Stimulated activated CD8-positive, alpha-beta memory T cell treated with anti-CD3 and anti-CD28 coated beads, Interleukin-12 subunit alpha, Interleukin-12 subunit beta, amount 100 ng/mL, for 4 hours (primary cell): ENCODE measurements around the gene LIN54.
"Not testable (repeated sequence)": the region's sequence is repeated elsewhere in the genome, so short reads cannot be mapped to it uniquely, and the experiment has no call there.

Source experiments
- DNase-seq: peaks from one replicate; pipeline ENCODE4 v3.0.0-alpha.2; 2020; ENCODE audit warnings: low read depth

The LIN54 gene

DNA sequence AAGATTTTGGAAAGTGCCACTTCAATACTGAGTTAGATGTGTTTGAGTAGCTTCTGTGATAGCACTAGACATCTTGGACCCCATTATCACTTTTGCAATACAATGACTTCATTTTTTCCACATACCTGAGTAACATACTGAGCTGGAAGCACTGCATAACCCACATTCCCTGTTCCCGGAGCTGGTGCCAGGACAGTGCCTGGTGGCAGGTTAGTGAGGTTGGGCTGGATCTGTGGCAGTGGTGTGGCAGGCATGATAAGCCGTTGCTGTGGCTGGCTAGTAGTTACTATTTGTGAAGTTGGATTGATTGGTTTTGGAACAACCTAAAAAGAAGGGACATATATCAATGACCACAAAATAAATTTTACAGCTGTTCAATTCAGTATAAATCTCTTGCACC lies 71.2 kb downstream of the LIN54 start:
- DNase-seq, result no peak

GRCh38 chr4:82934441-82934840 lies 76.2 kb downstream of the LIN54 start:
- DNase-seq, result no peak

- no peak for DNase-seq
Observed at GRCh38 chr4:82930848-82931755, 79.5 kb downstream of the LIN54 start.

- no peak for DNase-seq
Observed at GRCh38 chr4:82921795-82922194, 88.8 kb downstream of the LIN54 start.

DNA sequence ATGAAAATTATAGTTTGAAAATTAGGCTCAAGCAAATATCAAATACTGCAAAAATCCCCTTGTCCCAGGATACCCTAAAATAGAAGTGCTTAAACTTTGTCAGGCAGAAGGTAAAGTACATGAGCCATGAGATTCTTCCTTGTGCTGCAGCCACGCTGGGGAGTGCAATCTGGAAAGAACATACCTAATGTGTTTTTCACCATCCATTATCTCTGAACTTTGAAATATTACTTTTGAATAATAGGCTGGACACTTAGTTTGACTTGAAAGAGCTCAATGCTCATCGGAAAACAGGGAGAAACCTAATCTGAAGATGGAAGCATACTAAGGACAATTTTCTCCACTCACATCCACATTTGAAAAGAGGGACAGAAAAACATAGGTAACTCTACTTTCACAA lies 91.2 kb downstream of the LIN54 start:
- DNase-seq, result no peak

DNA sequence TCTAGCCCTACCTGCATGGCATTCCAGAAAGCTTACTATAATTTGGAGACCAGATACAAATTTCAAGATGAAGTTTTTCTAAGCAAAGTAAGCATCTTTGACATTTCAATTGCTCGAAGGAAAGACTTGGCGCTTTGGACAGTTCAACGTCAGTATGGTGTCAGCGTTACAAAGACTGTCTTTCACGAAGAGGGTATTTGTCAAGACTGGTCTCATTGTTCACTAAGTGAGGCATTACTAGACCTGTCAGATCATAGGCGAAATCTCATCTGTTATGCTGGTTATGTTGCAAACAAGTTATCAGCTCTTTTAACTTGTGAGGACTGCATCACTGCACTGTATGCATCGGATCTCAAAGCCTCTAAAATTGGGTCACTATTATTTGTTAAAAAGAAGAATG lies 92.5 kb downstream of the LIN54 start:
- DNase-seq, result no peak

- DNase-seq, result not testable (repeated sequence)
Observed at GRCh38 chr4:82913968-82914367, 96.7 kb downstream of the LIN54 start.

DNA sequence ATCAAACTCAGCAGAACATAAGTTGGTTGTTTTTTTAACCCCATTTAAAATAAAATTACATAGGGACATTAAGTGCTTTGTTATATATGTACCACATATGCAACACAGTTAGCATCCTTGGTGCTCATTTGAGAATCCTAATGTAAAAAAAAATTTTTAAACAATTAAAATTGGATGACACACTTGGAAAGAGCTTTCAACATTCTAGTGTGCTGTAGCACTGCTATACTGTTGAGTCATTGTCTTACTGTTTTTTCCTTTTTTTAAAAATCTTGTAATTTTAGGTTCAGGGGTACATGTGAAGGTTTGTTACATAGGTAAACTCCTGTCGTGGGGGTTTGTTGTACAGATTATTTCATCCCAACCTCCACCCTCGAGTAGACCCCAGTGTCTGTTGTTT lies 97.3 kb downstream of the LIN54 start:
- DNase-seq, result no peak

GRCh38 chr4:82909326-82909725 lies 101.3 kb downstream of the LIN54 start:
- no peak for DNase-seq

DNA sequence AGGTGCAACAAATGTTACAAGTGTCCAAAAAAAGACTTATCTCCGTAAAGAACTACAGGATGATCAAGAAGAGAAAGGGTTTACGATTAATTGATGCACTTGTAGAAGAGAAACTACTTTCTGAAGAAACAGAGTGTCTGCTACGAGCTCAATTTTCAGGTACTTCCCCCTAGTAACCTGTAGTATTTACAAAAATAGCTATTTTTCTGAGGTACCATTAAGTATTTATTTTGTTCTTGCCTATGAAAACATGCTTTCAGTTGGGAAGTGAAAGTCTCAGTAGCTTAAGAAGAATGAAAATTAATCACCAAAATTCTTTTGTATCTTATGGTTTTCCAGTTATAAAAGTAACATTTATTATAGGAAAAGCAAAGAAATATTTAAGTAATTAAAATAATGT lies 104.2 kb downstream of the LIN54 start:
- no peak for DNase-seq

GRCh38 chr4:82905205-82905604 lies 105.4 kb downstream of the LIN54 start:
- no peak for DNase-seq

- no peak for DNase-seq
Observed at GRCh38 chr4:82903737-82904136, 106.9 kb downstream of the LIN54 start.

- DNase-seq, result no peak
Observed at GRCh38 chr4:82901183-82901718, 109.4 kb downstream of the LIN54 start.

- DNase-seq, result peak; percentile 95
Observed at GRCh38 chr4:82900411-82901182, 110.0 kb downstream of the LIN54 start, which contains the start of gene THAP9. Gene THAP9, plus strand, starts transcription at chr4:82900735. Its CDS starts 68 bp downstream, at chr4:82900803.

GRCh38 chr4:82900066-82900410 lies 110.6 kb downstream of the LIN54 start:
- DNase-seq, result no peak

- no peak for DNase-seq
Observed at GRCh38 chr4:82899374-82900065, 111.1 kb downstream of the LIN54 start.

DNA sequence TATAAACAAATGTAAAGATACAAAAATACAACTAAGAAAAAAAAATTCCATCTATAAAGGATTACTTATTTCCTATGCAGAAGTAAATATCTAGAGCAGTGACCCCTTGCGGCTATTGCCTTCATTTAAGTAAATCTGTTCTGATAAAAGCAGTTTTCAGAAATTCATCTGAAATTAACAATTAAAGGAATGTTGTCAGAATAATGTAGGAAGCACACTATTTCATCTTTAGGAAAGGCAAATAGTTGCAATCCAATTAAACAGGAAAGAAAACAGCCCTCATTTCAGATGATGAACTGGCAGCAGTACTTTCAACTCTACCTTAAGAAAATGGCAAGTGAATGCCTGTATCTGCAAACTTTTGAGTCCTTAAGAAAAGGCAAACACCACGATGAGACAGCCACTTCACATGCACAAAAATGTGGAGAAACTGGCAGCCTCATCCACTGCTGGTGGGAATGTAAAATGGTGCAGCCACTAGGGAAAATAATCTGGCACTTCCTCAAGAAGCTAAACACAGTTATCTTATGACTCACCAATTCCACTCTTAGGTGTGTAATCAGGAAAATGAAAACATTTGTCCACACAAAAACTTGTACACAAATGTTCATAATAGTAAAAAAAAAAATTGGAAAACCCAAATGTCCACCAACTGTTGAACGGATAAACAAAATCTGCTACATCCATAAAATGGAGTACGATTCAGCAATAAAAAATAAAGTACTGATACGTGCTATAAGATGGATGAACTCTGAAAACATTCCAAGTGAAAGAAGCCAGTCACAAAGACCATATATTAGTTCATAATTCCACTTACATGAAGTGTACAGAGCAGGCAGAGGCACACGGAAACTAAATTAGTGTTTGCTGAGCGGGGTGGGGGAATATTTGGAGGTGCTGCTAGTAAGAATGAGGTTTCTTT lies 112.0 kb downstream of the LIN54 start:
- DNase-seq, result no peak

- no peak for DNase-seq
Observed at GRCh38 chr4:82896755-82897154, 113.9 kb downstream of the LIN54 start.

DNA sequence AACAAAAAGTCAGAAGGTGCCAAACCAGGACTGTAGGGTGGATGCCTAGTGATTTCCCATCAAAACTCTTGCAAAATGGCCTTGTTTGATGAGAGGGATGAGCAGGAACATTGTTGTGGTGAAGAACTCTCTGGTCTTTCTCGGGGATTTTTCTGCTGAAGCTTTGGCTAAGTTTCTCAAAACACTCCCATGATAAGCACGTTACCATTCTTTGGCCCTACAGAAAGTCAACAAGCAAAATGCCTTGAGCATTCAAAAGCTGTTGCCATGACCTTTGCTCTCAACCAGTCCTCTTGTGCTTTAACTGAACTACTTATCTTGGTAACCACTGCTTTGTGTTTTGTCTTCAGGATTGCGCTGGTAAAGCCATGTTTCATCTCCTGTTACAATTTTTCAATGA lies 116.7 kb downstream of the LIN54 start:
- DNase-seq, result no peak

DNA sequence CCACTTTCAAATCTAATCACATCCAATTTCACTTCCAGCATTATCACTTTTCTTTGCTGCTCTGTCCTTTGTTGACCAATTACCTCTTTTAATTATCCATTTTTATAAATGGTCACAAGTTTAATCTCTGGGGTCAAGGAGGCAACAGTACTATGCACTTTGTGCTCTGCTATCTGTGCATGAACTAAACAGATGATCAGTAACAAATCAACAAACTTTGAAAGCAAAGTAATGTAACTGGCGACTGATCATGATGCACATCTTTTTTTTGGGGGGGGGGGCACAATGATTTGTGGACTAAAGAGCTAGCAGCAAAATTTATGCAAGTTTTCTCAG lies 118.2 kb downstream of the LIN54 start:
- DNase-seq, result no peak

- DNase-seq, result no peak
Observed at GRCh38 chr4:82891707-82892466, 118.7 kb downstream of the LIN54 start.
